Panc1 (cell line): ENCODE results near the gene CMIP. TPM values are rescaled to one million over a fixed set of nuclear protein-coding genes. Genes with fewer than 3 reads are reported as not detected.

ENCODE experiments used
- ATAC-seq: fragments of 200-7000 bp; cut with Tn5 transposase; 2 replicates; pipeline ENCODE4 v1.9.1; 2020; ENCODE audit warnings: mild to moderate bottlenecking, moderate library complexity
- BruUV-seq: library from RNA; stranded (reverse); fragments of 400-500 nt; replicated peaks from 2 replicates; lab custom pipeline; 2021; lab: Mats Ljungman, UMichigan
- CTCF ChIA-PET: fragments of 300-600 bp; sonication (Branson Sonifier 250); formaldehyde crosslinking; loops from one replicate; lab custom pipeline; 2022; ENCODE audit warnings: antibody characterized with exemption; lab: Charles Lee
- POLR2A ChIA-PET: fragments of 300-600 bp; sonication (Branson Sonifier 250); formaldehyde crosslinking; loops from one replicate; lab custom pipeline; 2022; ENCODE audit warnings: antibody characterized with exemption; lab: Charles Lee
- DNase-seq: peaks from one replicate; pipeline ENCODE4 v3.0.0-alpha.2; 2010; ENCODE audit warnings: low read depth, low spot score
- H3K27ac ChIP-seq: 2 replicates; pipeline ENCODE4 v1.5.1; 2011; ENCODE audit warnings: mild to moderate bottlenecking, low read length, inconsistent platforms
- H3K27me3 ChIP-seq: fragments of 200-500 bp; sonication (Bioruptor generic); 2 replicates; pipeline ENCODE4 v1.6.0; 2014; ENCODE audit warnings: low read length, inconsistent platforms; ENCODE audit not compliant: control insufficient read depth, insufficient read depth
- H3K36me3 ChIP-seq: fragments of 200-500 bp; sonication (Bioruptor generic); 2 replicates; pipeline ENCODE4 v1.5.1; 2014; ENCODE audit warnings: inconsistent platforms, mild to moderate bottlenecking, low read length, moderate library complexity; ENCODE audit not compliant: control insufficient read depth, insufficient read depth
- H3K4me1 ChIP-seq: 2 replicates; pipeline ENCODE4 v1.5.1; 2011; ENCODE audit warnings: inconsistent platforms, mild to moderate bottlenecking, low read length, moderate library complexity; ENCODE audit not compliant: control insufficient read depth, insufficient read depth
- H3K4me3 ChIP-seq, 2 experiments: 2 replicates each; pipeline ENCODE4 v1.5.1; 2011 to 2012; ENCODE audit warnings: low read depth in 2 of 2, low read length in 2 of 2, mild to moderate bottlenecking in 2 of 2, inconsistent platforms in 1 of 2, moderate library complexity in 1 of 2
- H3K9me3 ChIP-seq: fragments of 200-500 bp; sonication (Bioruptor generic); 2 replicates; pipeline ENCODE4 v1.5.1; 2014; ENCODE audit warnings: low read depth, mild to moderate bottlenecking, inconsistent platforms, low read length, moderate library complexity; ENCODE audit not compliant: control insufficient read depth, insufficient read depth
- CTCF ChIP-seq: fragments of 450-650 bp; IDR thresholded peaks from 2 replicates; pipeline ENCODE4 v1.5.1; 2017; ENCODE audit warnings: mild to moderate bottlenecking
- POLR2AphosphoS5 ChIP-seq: IDR thresholded peaks from 2 replicates; pipeline ENCODE4 v1.6.1; 2012; ENCODE audit warnings: mild to moderate bottlenecking, low read depth, low read length, moderate library complexity
- REST ChIP-seq, 2 experiments: IDR thresholded peaks; 2 replicates each; pipeline ENCODE4 v1.6.1; 2011 to 2012; ENCODE audit warnings: low read depth in 2 of 2, control low read depth in 1 of 2, low read length in 1 of 2, mild to moderate bottlenecking in 1 of 2, moderate library complexity in 1 of 2; ENCODE audit not compliant: insufficient read depth in 1 of 2
- SIN3A ChIP-seq: IDR thresholded peaks from 2 replicates; pipeline ENCODE4 v1.6.1; 2012; ENCODE audit warnings: low read depth, mild to moderate bottlenecking, low read length, moderate library complexity, borderline replicate concordance; ENCODE audit not compliant: insufficient read depth
- TCF7L2 ChIP-seq: IDR thresholded peaks from 2 replicates; pipeline ENCODE4 v1.6.1; 2011; ENCODE audit warnings: mild to moderate bottlenecking, low read depth, low read length, inconsistent platforms
- in situ Hi-C: cut with HindIII; loops from 2 replicates; pipeline ENCODE4 v1.10.0; 2016; ENCODE audit warnings: low sequenced_read_pairs, low pct_unique_long_range_greater_than_20kb
- intact Hi-C: fragments of 100-400 bp; cut with micrococcal nuclease; formaldehyde crosslinking; loops from one replicate; pipeline ENCODE4 v1.10.0; 2022; ENCODE audit not compliant: unreplicated experiment
- total RNA-seq: library from RNA; stranded (reverse); gene quantifications from one replicate; pipeline ENCODE4 v1.2.1, GENCODE V29; 2021; ENCODE audit not compliant: unreplicated experiment

Gene CMIP
- total RNA-seq, 1 experiment from 2014 or later: 49.7 TPM

- no peak overlapping the region for H3K4me3 ChIP-seq
- intact Hi-C loops (no loop called here), in situ Hi-C loops (no loop called here)
- H3K27ac ChIP-seq: no peak overlapping the region
- H3K27me3 ChIP-seq: no peaks in the 10 kb centered on the region
- H3K36me3 ChIP-seq: no peaks in the 10 kb centered on the region
- DNase-seq (no peak), ATAC-seq (no peak)
- peaks cover 35% of the 10 kb centered on the region for H3K4me1 ChIP-seq
- no TSS peak for BruUV-seq
- POLR2A ChIA-PET: no interaction called here
- no peak for TF ChIP-seq TCF7L2
- TF ChIP-seq POLR2AphosphoS5: no peak
- no peak for TF ChIP-seq CTCF
- no peak for TF ChIP-seq REST (IDR thresholded peaks at IDR 0.05; ENCODE audit: insufficient read depth in 1 of 2, low read depth in 2 of 2, low read length in 1 of 2)
- TF ChIP-seq SIN3A: no peak
- CTCF ChIA-PET: no interaction called here
- no peaks in the 10 kb centered on the region for H3K9me3 ChIP-seq
Observed at GRCh38 chr16:81544261-81544660, 99.7 kb downstream of the CMIP start.

- Histone ChIP-seq H3K9me3 (no peaks in the 10 kb centered on the region), H3K36me3 (no peaks in the 10 kb centered on the region), H3K27ac (no peak overlapping the region), H3K4me3 (no peak overlapping the region), H3K27me3 (no peaks in the 10 kb centered on the region), H3K4me1 (peaks cover 32% of the 10 kb centered on the region)
- no TSS peak for BruUV-seq
- intact Hi-C loops: no loop called here
- CTCF ChIA-PET: no interaction called here
- TF ChIP-seq SIN3A (no peak), TCF7L2 (no peak), REST (IDR thresholded peaks at IDR 0.05; ENCODE audit: insufficient read depth in 1 of 2, low read depth in 2 of 2, low read length in 1 of 2) (no peak), POLR2AphosphoS5 (no peak), CTCF (no peak)
- no peak for DNase-seq
- POLR2A ChIA-PET: no interaction called here
- ATAC-seq: no peak
- in situ Hi-C loops: no loop called here
Observed at GRCh38 chr16:81544700-81545271, 100.2 kb downstream of the CMIP start.
